ENCODE data around the gene AGAP1.

- TF ChIP-seq CTCF (IDR thresholded peaks at IDR 0.05), result no peak
- no peak for TF ChIP-seq EZH2phosphoT487 (IDR thresholded peaks at IDR 0.05)
- no peak for TF ChIP-seq EZH2 (IDR thresholded peaks at IDR 0.05)
Observed at GRCh38 chr2:235876099-235876679, 382.3 kb downstream of the AGAP1 start.

Measured in neural progenitor cell (in vitro differentiated cells).